ENCODE data around the gene NUDT13. TPM values are rescaled to one million over a fixed set of nuclear protein-coding genes. Genes with fewer than 3 reads are reported as not detected.
"Not testable (repeated sequence)": the region's sequence is repeated elsewhere in the genome, so short reads cannot be mapped to it uniquely, and the experiment has no call there.

The NUDT13 gene
- total RNA-seq, 2 donors from 2014 or later: 0.18 to 1.2 TPM

DNA sequence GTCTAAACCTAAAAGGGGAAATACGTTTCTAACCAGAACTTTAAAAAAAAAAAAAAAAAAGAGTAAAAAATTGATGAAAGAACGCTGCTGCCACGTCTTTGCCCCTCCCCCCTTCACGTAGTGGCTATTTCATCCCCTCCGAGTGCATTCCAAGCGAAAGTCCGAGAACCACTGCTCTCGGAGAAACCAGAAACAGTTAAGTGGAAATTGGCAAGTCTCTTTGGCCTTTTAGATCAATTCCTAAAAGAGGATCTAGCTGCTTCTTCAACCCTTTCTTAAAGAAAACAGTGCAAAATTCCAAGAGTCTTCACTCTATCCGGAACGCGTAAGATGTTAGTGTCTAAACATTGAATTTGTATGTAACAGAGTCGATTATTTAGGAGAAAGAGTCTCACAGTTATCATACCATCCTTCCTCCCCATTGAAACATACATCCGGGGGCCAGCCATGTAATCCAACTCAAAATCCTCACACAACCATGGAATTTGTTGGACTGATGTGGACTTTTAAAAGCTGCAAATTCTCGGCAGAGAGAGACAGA, 14.7 kb upstream of the NUDT13 start:
- Mint-ChIP-seq H3K27ac (peak overlapping the region; percentile 96 to 99), H3K36me3 (peaks cover 0 to 15% of the 10 kb centered on the region in 2 donors), H3K9me3 (no peaks in the 10 kb centered on the region)
- DNase-seq (ENCODE audit: low spot score in 2 of 2) (peak in 1 of 2 donors; percentile 31), ATAC-seq (no peak)

DNA sequence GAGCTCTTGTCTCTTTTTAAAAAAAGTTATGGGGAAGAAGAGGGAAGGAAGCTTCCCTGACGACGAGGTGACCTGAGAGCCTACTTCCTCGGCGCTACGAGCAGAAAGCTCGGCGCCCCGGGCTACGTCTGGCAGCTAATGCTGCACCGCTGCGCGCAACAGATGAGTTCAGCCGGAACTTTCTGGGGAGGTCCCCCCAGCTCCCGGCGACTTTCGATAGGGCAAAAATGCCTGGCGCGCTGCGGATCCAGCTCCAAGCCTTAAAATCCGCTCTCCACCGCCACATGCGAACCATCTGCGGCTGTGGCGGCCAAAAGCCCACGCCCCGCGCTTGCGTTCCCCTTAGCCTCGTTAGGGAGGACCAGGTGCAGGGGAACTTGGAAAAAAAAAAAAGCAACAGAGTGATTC, 14.2 kb upstream of the NUDT13 start:
- DNase-seq (ENCODE audit: low spot score in 2 of 2) (peak; percentile 71 to 80), ATAC-seq (peak; percentile 45 to 69)
- Mint-ChIP-seq H3K36me3 (peaks cover 0 to 15% of the 10 kb centered on the region in 2 donors), H3K9me3 (no peaks in the 10 kb centered on the region), H3K27ac (peak overlapping the region; percentile 96 to 99)

GRCh38 chr10:73096449-73097304, 13.6 kb upstream of the NUDT13 start, which contains the start of gene P4HA1:
Gene P4HA1, minus strand, starts transcription at chr10:73096866. Its CDS starts 21,983 bp downstream, at chr10:73074883.
- H3K36me3 Mint-ChIP-seq: peaks cover 0 to 13% of the 10 kb centered on the region in 2 donors
- H3K27ac Mint-ChIP-seq: peak within 1 kb of the TSS; percentile 96 to 99
- peak; percentile 88 to 89 for ATAC-seq
- no peaks in the 10 kb centered on the region for H3K9me3 Mint-ChIP-seq
- peak; percentile 95 to 96 for DNase-seq (ENCODE audit: low spot score in 2 of 2)

DNA sequence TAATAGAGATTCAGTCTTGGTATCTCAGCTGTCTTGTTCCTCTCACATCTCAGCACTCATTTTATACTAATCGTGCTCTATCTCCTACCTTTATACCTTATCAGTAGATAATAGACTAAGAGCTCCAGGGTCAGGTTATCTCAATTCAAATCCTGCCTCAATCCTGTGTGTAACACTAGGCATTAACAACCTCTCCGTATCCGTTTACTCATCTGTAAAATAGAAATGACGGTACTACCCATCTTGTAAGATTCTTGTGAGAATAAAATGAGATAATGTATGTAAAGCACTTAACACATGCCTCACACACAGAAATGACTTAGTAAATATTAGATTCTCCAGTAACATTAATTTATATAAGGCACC, 13.0 kb upstream of the NUDT13 start:
- Mint-ChIP-seq H3K9me3 (no peaks in the 10 kb centered on the region), H3K36me3 (peaks cover 0 to 9% of the 10 kb centered on the region in 2 donors), H3K27ac (peak overlapping the region; percentile 96 to 99)
- no peak for ATAC-seq
- DNase-seq (ENCODE audit: low spot score in 2 of 2): no peak

- peaks cover 0 to 9% of the 10 kb centered on the region in 2 donors for H3K36me3 Mint-ChIP-seq
- H3K9me3 Mint-ChIP-seq: no peaks in the 10 kb centered on the region
- DNase-seq (ENCODE audit: low spot score in 2 of 2) (no peak), ATAC-seq (no peak)
- no peak overlapping the region for H3K27ac Mint-ChIP-seq
These were observed 11.1 kb upstream of the NUDT13 start for GRCh38 chr10:73099141-73099540.

DNA sequence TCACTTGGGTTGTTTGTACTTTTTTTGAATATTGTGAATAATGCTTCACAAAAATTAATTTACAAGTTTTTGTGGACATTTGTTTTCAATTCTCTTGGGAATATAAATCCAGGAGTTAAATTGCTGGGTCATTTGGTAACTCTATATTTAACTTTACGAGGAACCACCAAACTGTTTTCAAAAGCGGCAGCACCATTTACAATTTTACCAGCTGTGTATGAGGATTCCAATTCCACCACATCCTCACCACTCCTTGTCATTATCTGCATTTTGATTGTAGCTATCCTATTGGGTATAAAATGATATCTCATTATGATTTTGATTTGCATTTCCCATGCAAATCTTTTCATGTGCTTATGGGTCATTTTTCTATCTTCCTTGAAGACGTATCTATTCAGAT, 4.0 kb upstream of the NUDT13 start:
- peaks cover 22 to 24% of the 10 kb centered on the region in 2 donors for H3K36me3 Mint-ChIP-seq
- ATAC-seq (no peak), DNase-seq (ENCODE audit: low spot score in 2 of 2) (no peak)
- H3K9me3 Mint-ChIP-seq: peaks cover 3 to 8% of the 10 kb centered on the region in 2 donors
- H3K27ac Mint-ChIP-seq: no peak overlapping the region

GRCh38 chr10:73109248-73109652, 1.0 kb upstream of the NUDT13 start:
- H3K9me3 Mint-ChIP-seq; DNase-seq (ENCODE audit: low spot score in 2 of 2); H3K27ac Mint-ChIP-seq: not testable (repeated sequence)
- peak in 1 of 2 donors; percentile 7 for ATAC-seq
- peaks cover 22 to 24% of the 10 kb centered on the region in 2 donors for H3K36me3 Mint-ChIP-seq

DNA sequence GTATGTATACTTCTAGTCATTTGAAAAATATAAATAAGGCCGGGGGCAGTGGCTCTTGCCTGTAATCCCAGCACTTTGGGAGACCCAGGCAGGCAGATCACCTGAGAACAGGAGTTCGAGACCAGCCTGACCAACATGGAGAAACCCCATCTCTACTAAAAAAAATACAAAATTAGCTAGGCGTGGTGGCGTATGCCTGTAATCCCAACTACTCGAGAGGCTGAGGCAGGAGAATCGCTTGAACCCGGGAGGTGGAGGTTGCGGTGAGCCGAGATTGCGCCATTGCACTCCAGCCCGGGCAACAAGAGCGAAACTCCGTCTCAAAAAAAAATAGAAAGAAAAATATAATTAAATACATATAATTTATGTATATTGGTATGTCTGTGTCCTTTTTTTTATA, 1.8 kb downstream of the NUDT13 start:
- peaks cover 19 to 22% of the 10 kb centered on the region in 2 donors for H3K36me3 Mint-ChIP-seq
- H3K9me3 Mint-ChIP-seq; ATAC-seq; DNase-seq (ENCODE audit: low spot score in 2 of 2); H3K27ac Mint-ChIP-seq: not testable (repeated sequence)

DNA sequence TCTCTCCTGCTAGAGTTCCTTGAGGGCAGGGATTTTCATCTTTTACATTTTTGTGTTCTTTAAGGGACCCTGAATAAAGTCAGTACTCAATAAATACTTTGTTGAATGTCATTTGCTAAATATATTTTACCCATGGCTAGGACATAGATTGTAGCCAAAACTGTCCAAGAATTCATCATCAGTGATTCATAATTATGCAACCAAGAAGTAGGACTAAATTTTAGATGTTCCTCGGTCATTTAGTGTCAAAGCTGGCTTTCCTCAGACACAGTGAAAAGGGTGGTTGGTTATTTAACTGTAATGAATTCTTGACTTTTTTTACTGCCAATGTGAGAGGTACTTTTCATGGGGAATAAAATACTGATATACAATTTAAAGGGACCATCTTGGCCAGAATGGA, 3.3 kb downstream of the NUDT13 start:
- no peak overlapping the region for H3K27ac Mint-ChIP-seq
- peaks cover 18% of the 10 kb centered on the region in 2 donors for H3K36me3 Mint-ChIP-seq
- ATAC-seq (no peak), DNase-seq (ENCODE audit: low spot score in 2 of 2) (no peak)
- peaks cover 3 to 8% of the 10 kb centered on the region in 2 donors for H3K9me3 Mint-ChIP-seq

GRCh38 chr10:73116017-73116416, 5.8 kb downstream of the NUDT13 start:
- H3K9me3 Mint-ChIP-seq: no peaks in the 10 kb centered on the region
- ATAC-seq: no peak
- H3K27ac Mint-ChIP-seq: no peak overlapping the region

DNA sequence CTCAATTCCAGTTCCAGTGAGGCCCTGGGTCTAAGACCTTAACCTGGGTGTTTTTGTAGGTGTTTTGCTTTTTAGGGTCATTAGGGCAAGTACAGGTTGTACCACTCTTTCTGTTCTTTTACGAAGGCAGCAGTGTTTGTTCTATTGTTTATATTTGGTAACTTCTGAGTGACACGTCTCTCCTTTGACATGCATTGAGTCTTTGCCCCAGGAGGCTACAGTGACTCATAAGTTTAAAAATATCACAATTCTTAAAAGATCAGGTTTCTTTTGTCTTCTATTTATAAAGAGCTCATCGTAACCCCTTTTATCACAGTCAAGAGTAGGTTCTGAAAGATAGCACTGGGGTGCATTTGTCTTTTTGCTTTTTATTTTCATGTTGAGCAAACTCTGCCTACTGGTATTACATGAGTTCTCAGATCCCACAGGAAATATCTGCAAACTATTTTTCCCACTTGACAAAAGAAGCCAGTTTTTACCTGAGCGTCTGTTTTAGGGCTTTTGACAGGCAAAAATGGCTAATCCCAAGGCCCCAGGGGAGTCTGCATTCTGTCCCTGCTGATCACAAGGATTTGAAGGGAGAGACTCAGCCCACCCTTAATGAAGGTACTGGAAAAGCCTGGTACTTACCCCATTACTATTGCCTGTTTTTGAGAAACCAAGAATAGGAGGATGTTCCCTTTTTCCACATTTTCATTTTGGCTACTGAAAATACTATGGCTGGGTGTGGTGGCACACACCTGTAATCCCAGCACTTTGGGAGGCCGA, 7.9 kb downstream of the NUDT13 start:
- Mint-ChIP-seq H3K36me3 (no peaks in the 10 kb centered on the region), H3K27ac (no peak overlapping the region)
- ATAC-seq: no peak

More at GRCh38 chr10:73116017-73116416, 5.8 kb downstream of the NUDT13 start:
- no peaks in the 10 kb centered on the region for H3K36me3 Mint-ChIP-seq
- DNase-seq (ENCODE audit: low spot score in 2 of 2): no peak

DNA sequence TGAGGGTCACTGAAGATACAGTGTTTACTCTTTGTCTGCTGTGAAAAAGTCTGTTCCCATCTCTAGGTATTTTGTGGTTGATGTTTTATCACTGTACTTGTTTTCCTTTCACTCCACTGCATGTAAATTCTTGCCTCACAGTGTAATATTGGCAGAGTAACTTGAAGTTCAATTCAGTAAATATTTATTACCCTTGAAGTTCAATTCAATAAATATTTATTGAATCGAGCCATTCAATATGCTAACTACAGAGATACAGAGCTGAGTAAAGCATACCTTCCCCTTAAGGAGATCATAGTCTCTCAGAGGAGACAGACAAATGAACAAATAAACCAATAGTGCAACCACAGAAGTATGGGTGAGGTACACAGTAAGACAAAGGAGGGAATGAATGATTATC, 9.2 kb downstream of the NUDT13 start:
- no peaks in the 10 kb centered on the region for H3K9me3 Mint-ChIP-seq
- ATAC-seq (no peak), DNase-seq (ENCODE audit: low spot score in 2 of 2) (no peak)
- H3K36me3 Mint-ChIP-seq: no peaks in the 10 kb centered on the region
- H3K27ac Mint-ChIP-seq: no peak overlapping the region

More for the DNA sequence above, 7.9 kb downstream of the NUDT13 start:
- DNase-seq (ENCODE audit: low spot score in 2 of 2): no peak
- H3K9me3 Mint-ChIP-seq: no peaks in the 10 kb centered on the region

GRCh38 chr10:73119952-73120351, 9.7 kb downstream of the NUDT13 start:
- Mint-ChIP-seq H3K36me3 (no peaks in the 10 kb centered on the region), H3K27ac (no peak overlapping the region), H3K9me3 (no peaks in the 10 kb centered on the region)
- no peak for DNase-seq (ENCODE audit: low spot score in 2 of 2)
- no peak for ATAC-seq

DNA sequence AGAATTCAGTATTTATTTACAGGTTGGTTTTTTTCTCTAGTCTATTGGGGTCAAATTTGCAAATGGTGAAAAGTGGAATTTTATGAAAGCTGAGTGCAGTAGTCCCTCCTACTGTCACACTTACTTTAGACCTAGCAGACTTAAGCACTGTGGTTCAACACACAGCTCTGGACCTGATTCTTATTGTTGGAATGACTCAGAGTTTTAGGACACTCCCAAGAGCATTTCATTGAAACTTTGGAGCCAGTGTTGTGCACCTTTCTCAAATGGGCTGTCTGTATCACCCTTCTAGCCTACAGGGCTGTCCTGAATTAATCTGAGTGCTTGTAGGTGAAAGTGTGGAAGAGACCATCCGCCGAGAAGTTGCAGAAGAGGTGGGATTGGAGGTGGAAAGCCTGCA, 16.1 kb downstream of the NUDT13 start:
- ATAC-seq (no peak), DNase-seq (ENCODE audit: low spot score in 2 of 2) (no peak)
- Mint-ChIP-seq H3K36me3 (no peaks in the 10 kb centered on the region), H3K27ac (no peak overlapping the region), H3K9me3 (no peaks in the 10 kb centered on the region)

GRCh38 chr10:73131301-73131700, 21.0 kb downstream of the NUDT13 start:
- H3K9me3 Mint-ChIP-seq: no peaks in the 10 kb centered on the region
- ATAC-seq (no peak), DNase-seq (ENCODE audit: low spot score in 2 of 2) (no peak)
- peaks cover 0 to 8% of the 10 kb centered on the region in 2 donors for H3K36me3 Mint-ChIP-seq
- H3K27ac Mint-ChIP-seq: no peak overlapping the region

GRCh38 chr10:73131913-73132686, 21.8 kb downstream of the NUDT13 start:
- ATAC-seq (no peak), DNase-seq (ENCODE audit: low spot score in 2 of 2) (no peak)
- H3K36me3 Mint-ChIP-seq: peaks cover 0 to 8% of the 10 kb centered on the region in 2 donors
- no peaks in the 10 kb centered on the region for H3K9me3 Mint-ChIP-seq
- H3K27ac Mint-ChIP-seq: peak overlapping the region in 1 of 2 donors; percentile 12
